Left lung (tissue), 10 donors: ENCODE data around the gene DLG3. TPM values are rescaled to one million over a fixed set of nuclear protein-coding genes. Genes with fewer than 3 reads are reported as not detected.

ENCODE experiments used
- ATAC-seq: fragments of 200-7000 bp; cut with Tn5 transposase; one replicate; pipeline ENCODE4 v1.9.1; 2020; ENCODE audit warnings: moderate library complexity
- DNase-seq, 4 donors: peaks; one replicate each; pipeline ENCODE4 v3.0.0-alpha.2; 2013 to 2020
- H3K27ac ChIP-seq, 2 donors: fragments of 200-600 bp; sonication (generic) in 1 of 2; one replicate each; pipeline versions ENCODE4 v1.5.0 to v1.8.0; 2020 to 2021
- H3K27me3 ChIP-seq, 2 donors: fragments of 200-600 bp; sonication (generic) in 1 of 2; one replicate each; pipeline versions ENCODE4 v1.5.0 to v1.8.0; 2020 to 2021
- H3K36me3 ChIP-seq, 2 donors: fragments of 200-600 bp; sonication (generic) in 1 of 2; one replicate each; pipeline versions ENCODE4 v1.5.0 to v1.8.0; 2020 to 2021
- H3K4me1 ChIP-seq, 2 donors: fragments of 200-600 bp; one replicate each; pipeline ENCODE4 v1.8.0; 2021
- H3K4me3 ChIP-seq, 2 donors: fragments of 200-600 bp; sonication (generic) in 1 of 2; one replicate each; pipeline versions ENCODE4 v1.5.0 to v1.8.0; 2020 to 2021; ENCODE audit warnings: mild to moderate bottlenecking in 1 of 2
- H3K9me3 ChIP-seq, 2 donors: fragments of 200-600 bp; sonication (generic) in 1 of 2; one replicate each; pipeline versions ENCODE4 v1.5.0 to v1.8.0; 2020 to 2021
- CTCF ChIP-seq, 2 donors: fragments of 200-600 bp; sonication (generic) in 1 of 2; IDR thresholded peaks; one replicate each; pipeline versions ENCODE4 v1.5.0 to v1.8.0; 2021; ENCODE audit warnings: antibody characterized with exemption in 2 of 2
- intact Hi-C, 2 donors: fragments of 100-400 bp; cut with DNase I; formaldehyde crosslinking; loops; one replicate each; pipeline versions ENCODE4 v1.11.2 to v1.14.2; 2022
- polyA plus RNA-seq, 6 donors: library from polyadenylated mRNA; unstranded; fragments of 120-200 nt; gene quantifications; one replicate each; pipeline ENCODE4 v1.2.1, GENCODE V29; 2013; ENCODE audit not compliant: insufficient read length in 6 of 6
- total RNA-seq, 2 donors: library from RNA; stranded (reverse); fragmentation: NEBNext Ultra II Directional; extraction: Animal tissue kit (Norgen Biotek cat#: 25700); gene quantifications; one replicate each; pipeline ENCODE4 v1.2.1, GENCODE V29; 2021
- donor health status: DM: no; HTN: yes; CAD: no.
- donor health status: DM: no; HTN: no; CAD: no.

The DLG3 gene
- total and polyA plus RNA-seq, 8 donors, result 22.3 to 56.2 (median 50.9) TPM

- Histone ChIP-seq H3K9me3 (no peaks in the 10 kb centered on the region), H3K27me3 (no peaks in the 10 kb centered on the region), H3K4me1 (no peaks in the 10 kb centered on the region), H3K36me3 (no peaks in the 10 kb centered on the region), H3K27ac (no peak overlapping the region), H3K4me3 (no peak overlapping the region)
- ATAC-seq (no peak), DNase-seq (no peak)
- intact Hi-C loops, result no loop called here
- TF ChIP-seq CTCF (IDR thresholded peaks at IDR 0.05), result no peak
Observed at GRCh38 chrX:70424801-70425200, 19.8 kb upstream of the DLG3 start.

GRCh38 chrX:70426286-70427278, 18.1 kb upstream of the DLG3 start:
- Histone ChIP-seq H3K9me3 (no peaks in the 10 kb centered on the region), H3K27me3 (no peaks in the 10 kb centered on the region), H3K4me3 (no peak overlapping the region), H3K4me1 (no peaks in the 10 kb centered on the region), H3K27ac (no peak overlapping the region), H3K36me3 (no peaks in the 10 kb centered on the region)
- DNase-seq (no peak), ATAC-seq (no peak)
- TF ChIP-seq CTCF (IDR thresholded peaks at IDR 0.05), result no peak
- intact Hi-C loops, result no loop called here

DNA sequence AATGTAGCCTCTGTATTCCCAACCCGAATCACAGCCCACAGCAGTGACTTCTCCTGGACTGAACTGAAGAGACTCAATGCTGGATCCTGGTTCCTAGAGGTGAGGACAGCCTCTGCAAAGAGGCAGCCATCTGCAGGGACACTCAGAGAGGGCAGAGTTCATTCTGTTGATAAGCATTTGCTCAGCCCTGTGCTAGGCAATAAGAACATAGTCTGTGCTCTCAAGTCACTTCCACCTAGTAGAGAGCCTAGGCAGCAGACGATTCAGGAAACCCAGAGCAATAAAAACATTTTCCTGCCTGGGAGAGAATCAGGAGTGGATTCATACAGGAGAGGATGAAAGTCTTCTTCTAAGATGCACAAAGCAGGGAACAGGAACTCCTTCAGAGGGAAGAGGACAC, 17.3 kb upstream of the DLG3 start:
- Histone ChIP-seq H3K4me3 (no peak overlapping the region), H3K36me3 (no peaks in the 10 kb centered on the region), H3K27me3 (no peaks in the 10 kb centered on the region), H3K27ac (no peak overlapping the region), H3K9me3 (no peaks in the 10 kb centered on the region), H3K4me1 (no peaks in the 10 kb centered on the region)
- DNase-seq, result no peak
- ATAC-seq, result no peak
- no peak for TF ChIP-seq CTCF (IDR thresholded peaks at IDR 0.05)
- intact Hi-C loops, result no loop called here

- Histone ChIP-seq H3K36me3 (no peaks in the 10 kb centered on the region), H3K9me3 (no peaks in the 10 kb centered on the region), H3K27ac (no peak overlapping the region), H3K4me3 (no peak overlapping the region), H3K27me3 (peaks cover 0 to 2% of the 10 kb centered on the region in 2 donors), H3K4me1 (no peaks in the 10 kb centered on the region)
- intact Hi-C loops, result no loop called here
- ATAC-seq (no peak), DNase-seq (no peak)
- TF ChIP-seq CTCF (IDR thresholded peaks at IDR 0.05), result no peak
Observed at GRCh38 chrX:70429759-70430158, 14.9 kb upstream of the DLG3 start.

GRCh38 chrX:70432936-70433847, 11.4 kb upstream of the DLG3 start:
- peak overlapping the region; percentile 45 to 56 for H3K4me3 ChIP-seq
- ATAC-seq (no peak), DNase-seq (no peak)
- no peaks in the 10 kb centered on the region for H3K36me3 ChIP-seq
- H3K27me3 ChIP-seq, result peaks cover 0 to 11% of the 10 kb centered on the region in 2 donors
- no peak for TF ChIP-seq CTCF (IDR thresholded peaks at IDR 0.05)
- intact Hi-C loops, result no loop called here
- H3K27ac ChIP-seq, result no peak overlapping the region
- H3K9me3 ChIP-seq, result no peaks in the 10 kb centered on the region
- no peaks in the 10 kb centered on the region for H3K4me1 ChIP-seq
